CMK (cell line): ENCODE results near the gene SLC16A1.
"Not testable (repeated sequence)": the region's sequence is repeated elsewhere in the genome, so short reads cannot be mapped to it uniquely, and the experiment has no call there.

Experiments used
- DNase-seq: peaks from one replicate; pipeline ENCODE4 v3.0.0-alpha.2; 2010; ENCODE audit warnings: low read depth

The SLC16A1 gene

GRCh38 chr1:112964347-112964746, 8.4 kb upstream of the SLC16A1 start:
- DNase-seq: no peak

- no peak for DNase-seq
Measured at GRCh38 chr1:112961072-112961471, 5.1 kb upstream of the SLC16A1 start.

- DNase-seq: no peak
Measured at GRCh38 chr1:112960384-112960783, 4.4 kb upstream of the SLC16A1 start.

- DNase-seq: not testable (repeated sequence)
Measured at GRCh38 chr1:112958236-112958635, 2.2 kb upstream of the SLC16A1 start.

- DNase-seq: no peak
Measured at GRCh38 chr1:112957133-112957812, 1.3 kb upstream of the SLC16A1 start.

GRCh38 chr1:112956544-112957132, 642 bp upstream of the SLC16A1 start:
- no peak for DNase-seq

GRCh38 chr1:112954945-112955772, 837 bp downstream of the SLC16A1 start:
- peak; percentile 42 for DNase-seq

GRCh38 chr1:112954017-112954650, 1.9 kb downstream of the SLC16A1 start:
- DNase-seq: no peak

GRCh38 chr1:112950426-112950825, 5.6 kb downstream of the SLC16A1 start:
- no peak for DNase-seq

GRCh38 chr1:112946683-112947082, 9.3 kb downstream of the SLC16A1 start:
- no peak for DNase-seq

- no peak for DNase-seq
Measured at GRCh38 chr1:112939810-112940209, 16.2 kb downstream of the SLC16A1 start.

- no peak for DNase-seq
Measured at GRCh38 chr1:112938210-112938609, 17.8 kb downstream of the SLC16A1 start.

GRCh38 chr1:112937495-112937894, 18.5 kb downstream of the SLC16A1 start:
- DNase-seq: no peak

- no peak for DNase-seq
Measured at GRCh38 chr1:112937070-112937469, 18.9 kb downstream of the SLC16A1 start.

GRCh38 chr1:112935461-112936111, 20.4 kb downstream of the SLC16A1 start:
- no peak for DNase-seq

- no peak for DNase-seq
Measured at GRCh38 chr1:112934577-112934976, 21.4 kb downstream of the SLC16A1 start.

GRCh38 chr1:112933820-112934571, 22.0 kb downstream of the SLC16A1 start:
- DNase-seq: no peak

- DNase-seq: no peak
Measured at GRCh38 chr1:112929979-112930378, 26.0 kb downstream of the SLC16A1 start.

- no peak for DNase-seq
Measured at GRCh38 chr1:112927462-112927990, 28.5 kb downstream of the SLC16A1 start.

GRCh38 chr1:112926858-112927257, 29.1 kb downstream of the SLC16A1 start:
- DNase-seq: no peak

GRCh38 chr1:112925015-112925414, 31.0 kb downstream of the SLC16A1 start:
- no peak for DNase-seq
